22Rv1 (cell line): ENCODE data around the gene PIM2.

Experiments
- ZFX ChIP-seq: fragments of 450-650 bp; IDR thresholded peaks from 2 replicates; pipeline ENCODE4 v1.6.1; 2017; ENCODE audit warnings: antibody characterized with exemption, borderline replicate concordance
- TF ChIP-seq, protein P1 (sequence below): fragments of 450-650 bp; IDR thresholded peaks from 2 replicates; pipeline ENCODE4 v1.5.1; 2017; ENCODE audit warnings: mild to moderate bottlenecking

- TF ChIP-seq, protein P1, sequence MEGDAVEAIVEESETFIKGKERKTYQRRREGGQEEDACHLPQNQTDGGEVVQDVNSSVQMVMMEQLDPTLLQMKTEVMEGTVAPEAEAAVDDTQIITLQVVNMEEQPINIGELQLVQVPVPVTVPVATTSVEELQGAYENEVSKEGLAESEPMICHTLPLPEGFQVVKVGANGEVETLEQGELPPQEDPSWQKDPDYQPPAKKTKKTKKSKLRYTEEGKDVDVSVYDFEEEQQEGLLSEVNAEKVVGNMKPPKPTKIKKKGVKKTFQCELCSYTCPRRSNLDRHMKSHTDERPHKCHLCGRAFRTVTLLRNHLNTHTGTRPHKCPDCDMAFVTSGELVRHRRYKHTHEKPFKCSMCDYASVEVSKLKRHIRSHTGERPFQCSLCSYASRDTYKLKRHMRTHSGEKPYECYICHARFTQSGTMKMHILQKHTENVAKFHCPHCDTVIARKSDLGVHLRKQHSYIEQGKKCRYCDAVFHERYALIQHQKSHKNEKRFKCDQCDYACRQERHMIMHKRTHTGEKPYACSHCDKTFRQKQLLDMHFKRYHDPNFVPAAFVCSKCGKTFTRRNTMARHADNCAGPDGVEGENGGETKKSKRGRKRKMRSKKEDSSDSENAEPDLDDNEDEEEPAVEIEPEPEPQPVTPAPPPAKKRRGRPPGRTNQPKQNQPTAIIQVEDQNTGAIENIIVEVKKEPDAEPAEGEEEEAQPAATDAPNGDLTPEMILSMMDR = no peak
- no peak for TF ChIP-seq ZFX
Measured at GRCh38 chrX:48960291-48960690, 41.5 kb upstream of the PIM2 start.
